ENCODE results near the gene TTC9B.

DNA sequence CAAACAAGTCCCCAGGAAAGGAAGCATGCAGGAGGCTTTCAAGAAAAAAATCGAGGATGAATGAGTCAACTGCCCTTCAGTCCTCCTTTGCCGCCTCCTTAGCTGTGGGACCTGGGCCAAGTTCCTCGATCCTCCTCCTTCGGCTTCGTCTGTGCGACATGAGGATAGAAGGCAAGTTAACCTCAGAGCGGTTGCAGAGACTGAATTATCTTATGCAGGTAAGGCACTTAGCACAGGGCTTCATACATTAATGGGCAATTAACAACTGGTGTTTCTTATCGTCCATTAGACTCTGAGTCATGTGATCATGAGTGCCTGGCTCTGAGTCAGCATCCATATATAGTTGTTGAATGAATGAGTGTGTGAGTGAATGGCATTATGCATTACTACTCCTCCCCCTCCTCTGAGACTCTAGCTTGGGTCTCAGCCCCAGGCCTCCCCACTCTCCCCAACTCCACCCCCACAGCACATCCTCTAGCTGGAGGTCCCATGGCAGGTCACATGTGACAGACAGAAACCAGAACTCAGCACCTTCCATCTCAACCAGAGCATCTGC is 1.6 kb upstream of the TTC9B start:
- TF ChIP-seq ZNF274 (IDR thresholded peaks at IDR 0.05; ENCODE audit: low read depth, low read length) = no peak
- TF ChIP-seq SUZ12 (IDR thresholded peaks at IDR 0.05; ENCODE audit: extremely low read depth, insufficient read depth, insufficient read length) = no peak
- no peak for TF ChIP-seq YY1 (IDR thresholded peaks at IDR 0.05; ENCODE audit: insufficient read depth, insufficient read length)
